Epithelial cell of prostate (primary cell): ENCODE measurements around the gene WDTC1.
"Not testable (repeated sequence)": the region's sequence is repeated elsewhere in the genome, so short reads cannot be mapped to it uniquely, and the experiment has no call there.

Experiments used
- DNase-seq: peaks from one replicate; pipeline ENCODE4 v3.0.0-alpha.2; 2011; ENCODE audit warnings: low read depth, low spot score
- H3K27ac ChIP-seq: fragments of 450-650 bp; 2 replicates; pipeline ENCODE4 v1.5.1; 2017; ENCODE audit warnings: mild to moderate bottlenecking

The WDTC1 gene, protein sequence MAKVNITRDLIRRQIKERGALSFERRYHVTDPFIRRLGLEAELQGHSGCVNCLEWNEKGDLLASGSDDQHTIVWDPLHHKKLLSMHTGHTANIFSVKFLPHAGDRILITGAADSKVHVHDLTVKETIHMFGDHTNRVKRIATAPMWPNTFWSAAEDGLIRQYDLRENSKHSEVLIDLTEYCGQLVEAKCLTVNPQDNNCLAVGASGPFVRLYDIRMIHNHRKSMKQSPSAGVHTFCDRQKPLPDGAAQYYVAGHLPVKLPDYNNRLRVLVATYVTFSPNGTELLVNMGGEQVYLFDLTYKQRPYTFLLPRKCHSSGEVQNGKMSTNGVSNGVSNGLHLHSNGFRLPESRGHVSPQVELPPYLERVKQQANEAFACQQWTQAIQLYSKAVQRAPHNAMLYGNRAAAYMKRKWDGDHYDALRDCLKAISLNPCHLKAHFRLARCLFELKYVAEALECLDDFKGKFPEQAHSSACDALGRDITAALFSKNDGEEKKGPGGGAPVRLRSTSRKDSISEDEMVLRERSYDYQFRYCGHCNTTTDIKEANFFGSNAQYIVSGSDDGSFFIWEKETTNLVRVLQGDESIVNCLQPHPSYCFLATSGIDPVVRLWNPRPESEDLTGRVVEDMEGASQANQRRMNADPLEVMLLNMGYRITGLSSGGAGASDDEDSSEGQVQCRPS

DNA sequence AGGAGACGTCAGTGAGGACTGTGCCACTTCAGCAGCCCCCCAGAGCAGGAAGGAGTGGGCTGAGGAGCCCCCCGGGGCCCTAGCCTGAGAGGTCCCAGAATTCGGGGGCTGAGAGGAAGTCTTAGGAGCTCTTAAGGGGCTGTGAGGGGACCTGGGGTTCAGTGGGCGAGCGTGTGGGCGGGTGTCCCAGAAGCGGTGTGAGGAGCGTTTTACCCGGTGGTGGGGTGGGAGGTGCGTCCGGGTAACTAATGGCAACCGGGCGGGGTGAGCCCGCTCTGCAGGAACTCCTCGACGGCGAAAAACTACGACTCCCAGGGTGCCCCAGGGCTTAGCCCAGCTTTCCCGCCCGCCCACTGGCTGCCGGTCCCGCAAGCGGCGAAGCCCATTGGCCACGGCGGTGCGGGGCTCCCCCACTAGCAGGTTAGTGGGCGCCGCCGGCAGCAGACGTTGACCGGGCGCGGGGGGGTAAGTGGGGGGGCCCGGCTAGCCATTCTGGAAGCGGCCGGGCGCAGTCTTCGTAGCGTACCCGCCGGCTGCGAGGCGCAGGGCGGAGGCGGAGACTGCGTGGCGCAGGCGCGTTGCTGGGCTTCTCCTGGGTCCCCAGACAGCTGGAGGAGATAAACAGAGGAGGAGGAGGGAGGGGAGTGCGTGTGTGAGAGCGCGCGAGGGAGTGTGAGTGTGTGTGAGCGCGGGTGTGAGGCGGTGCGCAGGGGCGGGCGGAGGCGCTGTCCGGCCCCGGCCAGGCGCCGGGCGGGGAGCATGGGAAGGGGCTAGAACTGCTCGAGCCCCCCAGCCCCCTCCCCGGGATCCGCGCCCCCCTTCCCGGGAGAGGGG lies at the start of gene WDTC1:
Gene WDTC1 (plus strand): TSS at position 584 of the 834 bp plus-strand sequence. CDS start 26,423 bp downstream, outside the sequence.
- peak within 1 kb of the TSS; percentile 22 for H3K27ac ChIP-seq

DNA sequence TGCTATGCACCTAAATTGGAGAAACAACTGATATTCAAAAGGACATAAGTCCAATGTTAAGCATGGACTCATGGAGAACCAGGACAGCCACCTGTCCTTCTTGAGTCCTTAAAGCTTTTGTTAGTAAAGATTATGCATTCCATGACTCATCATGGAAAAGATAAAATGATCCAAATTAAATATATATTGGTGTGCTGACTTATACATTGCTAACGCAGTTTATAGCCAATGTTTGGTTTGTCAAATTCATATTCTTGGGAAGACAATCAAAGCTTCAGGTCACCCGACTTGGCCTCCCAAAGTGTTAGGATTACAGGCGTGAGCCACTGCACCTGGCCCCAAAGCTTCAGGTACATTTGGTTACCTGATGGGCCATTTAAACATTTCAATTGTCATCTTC lies 49.8 kb upstream of the WDTC1 start:
- H3K27ac ChIP-seq, DNase-seq: not testable (repeated sequence)

More for the DNA sequence above, at the start of gene WDTC1:
- DNase-seq, result peak; percentile 74

DNA sequence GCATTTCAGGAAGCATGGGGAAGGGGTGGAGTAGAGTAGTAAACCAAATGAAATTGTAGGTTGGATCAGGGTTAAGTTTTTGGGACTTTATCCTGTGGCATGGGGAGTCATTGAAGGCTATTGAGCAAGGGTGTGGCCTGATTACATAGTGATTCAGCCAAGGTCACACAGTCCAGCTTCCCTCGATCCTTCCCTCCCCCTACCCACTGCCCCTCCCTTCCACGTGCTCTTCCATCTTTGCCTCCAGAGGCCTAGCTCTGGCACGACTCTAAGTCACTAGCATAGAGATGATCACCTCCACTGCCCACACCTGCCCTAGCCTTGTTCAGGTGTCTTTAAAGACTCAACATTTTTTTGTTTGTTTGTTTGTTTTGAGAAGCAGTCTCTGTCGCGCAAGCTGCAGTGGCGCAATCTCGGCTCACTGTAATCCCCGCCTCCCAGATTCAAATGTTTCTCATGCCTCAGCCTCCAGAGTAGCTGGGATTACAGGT lies 42.3 kb upstream of the WDTC1 start:
- peak overlapping the region; percentile 82 for H3K27ac ChIP-seq
- DNase-seq, result peak; percentile 31

DNA sequence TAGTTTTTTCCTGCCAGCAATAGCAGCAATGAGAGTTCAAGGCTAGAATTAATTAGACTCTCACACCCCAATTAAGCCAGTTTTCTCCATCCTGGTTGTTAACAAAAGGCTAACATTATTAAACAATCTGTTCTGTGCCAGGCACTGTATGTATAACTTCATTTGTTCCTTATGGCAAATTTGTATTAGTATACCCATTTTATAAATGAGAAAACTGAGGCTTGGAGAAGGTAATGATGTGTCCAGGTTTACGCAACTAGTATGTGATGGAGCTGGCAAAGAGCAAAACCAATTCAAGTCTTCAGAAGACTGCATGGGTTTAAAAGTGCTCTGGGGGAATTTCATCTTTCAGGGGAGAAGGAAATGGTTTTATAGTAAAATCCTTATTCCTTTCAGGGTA lies 41.2 kb upstream of the WDTC1 start:
- DNase-seq, result no peak
- H3K27ac ChIP-seq, result peak overlapping the region; percentile 82

DNA sequence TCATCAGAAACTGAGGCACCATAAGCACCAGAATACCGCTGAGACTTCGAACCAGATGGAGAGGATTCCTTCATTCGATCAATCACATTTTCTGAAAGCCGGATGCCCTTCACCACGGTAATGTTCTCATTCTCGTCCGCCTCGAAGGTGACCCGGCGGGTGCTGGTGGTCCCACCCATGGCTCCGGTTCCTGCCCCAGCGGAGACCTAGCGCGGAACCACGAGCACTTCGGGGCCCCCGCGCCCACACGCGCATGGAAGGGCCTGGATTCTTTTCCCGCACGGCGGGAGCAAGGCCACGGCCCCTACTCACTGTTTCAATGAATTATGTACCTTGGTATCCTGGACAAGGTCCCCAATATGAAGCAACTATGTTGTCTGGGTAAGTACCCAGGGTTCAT lies 33.1 kb upstream of the WDTC1 start:
- no peak overlapping the region for H3K27ac ChIP-seq
- DNase-seq, result no peak

DNA sequence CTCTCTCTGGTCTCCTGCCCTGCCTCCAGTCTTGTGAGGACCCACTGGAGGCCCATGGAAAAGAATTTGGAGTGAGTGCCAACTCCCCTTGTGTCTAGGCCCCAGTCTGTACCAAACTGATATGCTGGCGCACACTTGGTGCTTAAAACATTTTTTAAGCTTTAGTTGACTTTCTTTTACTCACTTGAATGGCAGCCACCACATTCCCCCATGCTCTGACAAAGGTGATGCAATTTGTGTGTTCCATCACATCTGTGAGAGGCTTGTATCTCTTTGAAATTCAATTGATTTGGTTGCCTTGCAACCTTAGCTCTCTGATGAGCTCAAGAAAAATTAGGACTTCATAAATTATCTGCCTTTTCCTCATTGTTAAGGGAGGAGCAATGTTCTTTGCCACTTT lies 30.5 kb upstream of the WDTC1 start:
- H3K27ac ChIP-seq, result no peak overlapping the region
- DNase-seq, result no peak

DNA sequence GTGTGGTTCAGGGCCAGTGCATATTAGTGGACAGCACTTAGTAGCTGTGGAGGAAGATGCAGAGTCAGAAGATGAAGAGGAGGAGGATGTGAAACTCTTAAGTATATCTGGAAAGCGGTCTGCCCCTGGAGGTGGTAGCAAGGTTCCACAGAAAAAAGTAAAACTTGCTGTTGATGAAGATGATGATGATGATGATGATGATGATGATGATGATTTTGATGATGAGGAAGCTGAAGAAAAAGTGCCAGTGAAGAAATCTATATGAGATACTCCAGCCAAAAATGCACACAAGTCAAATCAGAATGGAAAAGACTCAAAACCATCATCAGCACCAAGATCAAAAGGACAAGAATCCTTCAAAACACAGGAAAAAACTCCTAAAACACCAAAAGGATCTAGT lies 27.2 kb upstream of the WDTC1 start:
- not testable (repeated sequence) for DNase-seq, H3K27ac ChIP-seq

DNA sequence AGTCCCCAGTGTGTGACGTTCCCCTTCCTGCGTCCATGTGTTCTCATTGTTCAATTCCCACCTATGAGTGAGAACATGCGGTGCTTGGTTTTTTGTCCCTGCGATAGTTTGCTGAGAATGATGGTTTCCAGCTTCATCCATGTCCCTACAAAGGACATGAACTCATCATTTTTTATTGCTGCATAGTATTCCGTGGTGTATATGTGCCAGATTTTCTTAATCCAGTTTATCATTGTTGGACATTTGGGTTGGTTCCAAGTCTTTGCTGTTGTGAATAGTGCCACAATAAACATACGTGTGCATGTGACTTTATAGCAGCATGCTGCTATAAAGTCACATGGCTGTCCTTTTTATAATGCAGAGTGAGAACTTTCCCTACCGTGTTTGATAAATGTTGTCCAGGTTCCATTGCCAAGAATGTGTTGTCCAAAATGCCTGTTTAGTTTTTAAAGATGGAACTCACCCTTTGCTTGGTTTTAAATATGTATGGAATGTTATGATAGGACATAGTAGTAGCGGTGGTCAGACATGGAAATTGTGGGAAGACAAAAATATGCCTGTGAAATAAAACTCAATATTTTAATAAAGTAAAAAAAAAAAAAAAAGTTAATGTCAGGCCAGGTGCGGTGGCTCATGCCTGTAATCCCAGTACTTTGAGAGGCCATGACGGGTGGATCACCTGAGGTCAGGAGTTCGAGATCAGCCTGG lies 26.1 kb upstream of the WDTC1 start:
- not testable (repeated sequence) for H3K27ac ChIP-seq, DNase-seq

DNA sequence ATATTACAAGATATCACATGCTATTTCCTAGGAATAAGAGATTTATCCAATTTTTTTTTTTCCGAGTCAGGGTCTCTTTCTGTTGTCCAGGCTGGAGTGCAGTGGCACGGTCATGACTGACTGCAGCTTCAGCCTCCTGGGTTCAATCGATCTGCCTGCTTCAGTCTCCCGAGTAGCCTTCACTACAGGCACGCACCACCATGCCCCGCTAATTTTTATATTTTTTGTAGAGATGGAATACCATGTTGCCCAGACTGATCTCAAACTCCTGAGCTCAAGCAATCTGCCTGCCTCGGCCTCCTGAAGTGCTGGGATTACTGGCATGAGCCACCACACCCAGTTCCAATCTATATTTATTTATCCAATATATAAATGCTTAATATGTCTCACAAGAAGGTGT lies 18.0 kb upstream of the WDTC1 start:
- H3K27ac ChIP-seq, result no peak overlapping the region
- DNase-seq, result no peak

DNA sequence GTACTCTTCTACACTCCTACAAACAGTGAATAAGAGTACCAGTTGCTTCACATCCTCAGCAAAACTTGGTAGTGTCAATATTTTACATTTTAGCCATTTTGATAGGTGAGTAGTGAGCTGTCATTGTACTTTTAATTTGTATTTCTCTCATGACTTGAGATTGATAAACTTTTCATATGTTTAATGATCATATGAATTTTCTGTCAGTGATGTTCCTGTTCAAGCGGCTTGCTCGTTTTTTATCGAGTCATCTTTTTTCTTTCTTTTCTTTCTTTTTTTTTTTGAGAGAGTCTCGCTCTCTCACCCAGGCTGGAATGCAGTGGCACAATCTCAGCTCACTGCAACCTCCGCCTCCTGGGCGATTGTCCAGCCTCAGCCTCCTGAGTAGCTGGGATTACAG lies 17.0 kb upstream of the WDTC1 start:
- no peak overlapping the region for H3K27ac ChIP-seq
- DNase-seq, result no peak

DNA sequence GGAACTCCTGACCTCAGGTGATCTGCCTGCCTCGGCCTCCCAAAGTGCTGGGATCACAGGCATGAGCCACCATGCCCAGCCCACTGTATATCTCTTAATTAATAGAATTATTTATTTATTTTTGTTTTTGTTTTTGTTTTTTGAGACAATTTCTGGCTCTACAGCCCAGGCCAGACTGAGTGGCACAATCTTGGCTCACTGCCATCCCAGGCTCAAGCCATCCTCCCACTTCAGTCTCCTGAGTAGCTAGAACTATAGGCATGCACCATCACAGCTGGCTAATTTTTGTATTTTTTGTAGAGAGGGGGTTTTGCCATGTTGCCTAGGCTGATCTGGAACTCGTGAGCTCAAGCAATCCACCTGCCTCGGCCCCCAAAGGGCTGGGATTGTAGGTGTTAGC lies 15.7 kb upstream of the WDTC1 start:
- H3K27ac ChIP-seq, result no peak overlapping the region

DNA sequence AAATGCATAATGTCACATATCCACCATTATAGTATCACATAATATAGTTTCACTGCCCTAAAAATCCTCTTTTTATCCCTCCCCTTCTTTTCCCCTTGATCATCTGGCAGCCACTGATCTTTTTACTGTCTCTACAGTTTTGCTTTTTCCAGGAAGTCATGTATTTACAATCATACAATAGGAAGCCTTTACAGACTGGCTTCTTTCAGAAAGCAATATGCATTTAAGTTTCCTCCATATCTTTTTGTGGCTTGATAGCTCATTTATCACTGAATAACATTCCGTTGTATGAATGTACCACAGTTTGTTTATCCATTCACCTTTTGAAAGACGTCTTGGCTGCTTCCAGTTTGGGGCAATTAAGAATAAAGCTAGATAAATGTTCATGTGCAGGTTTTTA lies 14.3 kb upstream of the WDTC1 start:
- H3K27ac ChIP-seq, result no peak overlapping the region
- DNase-seq, result no peak

More for the DNA sequence above, 15.7 kb upstream of the WDTC1 start:
- DNase-seq, result no peak

DNA sequence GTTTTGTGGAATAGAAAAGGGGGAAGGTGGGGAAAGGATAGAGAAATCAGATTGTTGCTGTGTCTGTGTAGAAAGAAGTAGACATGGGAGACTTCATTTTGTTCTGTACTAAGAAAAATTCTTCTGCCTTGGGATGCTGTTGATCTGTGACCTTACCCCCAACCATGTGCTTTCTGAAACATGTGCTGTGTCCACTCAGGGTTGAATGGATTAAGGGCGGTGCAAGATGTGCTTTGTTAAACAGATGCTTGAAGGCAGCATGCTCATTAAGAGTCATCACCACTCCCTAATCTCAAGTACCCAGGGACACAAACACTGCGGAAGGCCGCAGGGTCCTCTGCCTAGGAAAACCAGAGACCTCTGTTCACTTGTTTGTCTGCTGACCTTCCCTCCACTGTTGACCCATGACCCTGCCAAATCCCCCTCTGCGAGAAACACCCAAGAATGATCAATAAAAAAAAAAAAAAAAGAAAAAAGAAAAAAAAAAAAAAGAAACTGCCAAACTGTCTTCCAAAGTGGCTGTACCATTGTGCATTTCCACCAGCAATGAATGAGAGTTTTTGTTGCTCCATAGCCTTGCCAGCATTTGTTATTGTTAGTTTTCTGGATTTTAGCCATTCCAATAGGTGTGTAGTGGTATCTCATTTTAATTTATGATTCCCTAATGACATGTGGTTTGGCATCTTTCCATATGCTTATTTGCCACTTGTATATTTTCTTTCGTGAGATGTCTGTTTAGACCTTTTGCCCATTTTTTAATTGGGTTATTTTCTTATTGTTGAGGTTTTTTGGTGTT lies 13.5 kb upstream of the WDTC1 start:
- H3K27ac ChIP-seq, DNase-seq: not testable (repeated sequence)

DNA sequence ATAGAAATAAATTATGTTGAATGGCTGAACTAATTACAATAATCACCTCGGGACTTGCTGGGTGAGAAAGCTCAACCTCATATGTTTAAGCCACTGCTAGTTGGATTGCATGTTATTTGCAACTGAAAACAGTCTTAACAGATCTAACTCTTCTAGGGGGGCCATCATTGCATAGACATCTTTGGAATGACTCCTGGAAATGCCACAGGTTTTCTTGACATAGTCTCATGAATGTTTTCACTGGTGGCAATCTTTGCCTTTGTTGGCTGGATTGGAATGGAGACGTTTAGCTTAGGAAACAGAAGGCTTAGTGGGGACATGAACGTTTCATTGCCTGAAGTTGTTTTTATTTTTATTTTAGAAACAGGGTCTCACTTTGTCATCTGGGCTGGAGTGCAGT lies 8.8 kb upstream of the WDTC1 start:
- no peak overlapping the region for H3K27ac ChIP-seq
- no peak for DNase-seq

DNA sequence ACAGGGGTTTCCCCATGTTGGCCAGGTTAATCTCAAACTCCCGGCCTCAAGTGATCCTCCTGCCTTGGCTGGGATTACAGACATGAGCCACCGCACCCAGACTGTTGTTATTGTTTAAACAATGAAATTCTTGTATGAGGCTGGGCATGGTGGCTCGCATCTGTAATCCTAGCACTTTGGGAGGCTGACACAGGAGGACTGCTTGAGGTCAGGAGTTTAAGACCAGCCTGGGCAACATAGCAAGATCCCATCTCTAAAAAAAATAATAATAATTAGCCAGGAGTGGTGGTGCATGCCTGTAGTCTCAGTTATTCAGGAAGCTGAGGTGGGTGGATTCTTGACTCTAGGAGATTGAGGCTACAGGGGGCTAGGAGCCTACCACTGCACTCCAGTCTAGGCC lies 6.7 kb upstream of the WDTC1 start:
- no peak for DNase-seq
- no peak overlapping the region for H3K27ac ChIP-seq

DNA sequence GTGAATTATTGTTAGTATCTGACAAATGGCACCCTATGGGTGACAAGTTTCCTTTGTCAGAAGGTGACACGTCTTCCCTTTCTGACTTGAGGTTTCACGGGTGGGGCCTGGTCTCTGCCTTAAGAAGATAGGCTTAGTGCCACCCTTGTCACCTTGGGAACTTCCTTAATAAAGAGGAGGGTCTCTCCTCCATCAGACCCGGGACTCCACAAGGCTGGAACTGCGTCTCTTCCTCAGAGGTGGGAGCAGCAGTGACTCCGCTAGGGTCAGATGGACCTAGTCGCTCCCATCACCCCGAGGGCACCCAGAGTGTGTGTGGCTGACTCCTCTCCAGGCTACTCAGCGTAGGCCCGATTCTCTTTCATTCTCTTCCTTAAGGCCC lies 774 bp upstream of the WDTC1 start:
- no peak for DNase-seq
- no peak overlapping the region for H3K27ac ChIP-seq

DNA sequence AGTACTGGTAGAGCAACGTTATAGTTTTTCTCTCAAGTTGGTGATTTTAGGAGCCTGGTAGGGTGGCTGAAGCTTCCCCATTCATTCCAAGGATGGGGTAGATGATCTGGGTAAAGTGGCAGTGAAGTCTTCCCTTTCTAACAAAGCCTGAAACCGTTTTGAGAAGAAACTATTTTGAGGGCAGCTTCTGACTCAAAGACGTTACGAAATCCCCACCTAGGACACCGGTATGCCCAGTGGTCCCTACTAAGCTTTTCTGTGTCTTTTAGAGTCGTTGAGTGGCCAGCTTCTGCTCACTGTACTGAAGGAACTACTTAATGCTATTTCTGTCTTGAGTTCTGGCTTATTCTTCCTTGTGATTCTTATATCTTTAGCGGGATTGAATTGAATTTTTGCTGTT lies 1.4 kb downstream of the WDTC1 start:
- DNase-seq, result no peak
- peak overlapping the region; percentile 22 for H3K27ac ChIP-seq

DNA sequence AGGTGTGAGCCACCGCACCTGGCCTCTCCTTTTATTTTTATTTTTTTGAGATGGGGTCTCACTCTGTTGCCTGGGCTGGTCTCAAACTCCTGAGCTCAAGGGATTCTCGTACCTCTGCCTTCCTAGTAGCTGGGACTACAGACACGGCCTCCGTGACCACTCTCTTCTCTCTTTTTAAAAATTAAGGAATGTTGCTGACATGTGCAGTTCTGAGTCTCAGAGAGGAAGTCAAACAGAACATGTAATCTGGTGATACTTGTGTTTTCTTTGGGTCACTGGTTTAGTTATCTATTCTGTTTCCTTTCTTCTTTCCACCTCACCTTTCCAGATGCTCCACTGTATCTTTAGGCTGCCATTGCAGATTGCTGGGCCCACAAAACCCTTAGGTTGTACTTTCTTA lies 2.7 kb downstream of the WDTC1 start:
- no peak for DNase-seq
- no peak overlapping the region for H3K27ac ChIP-seq

DNA sequence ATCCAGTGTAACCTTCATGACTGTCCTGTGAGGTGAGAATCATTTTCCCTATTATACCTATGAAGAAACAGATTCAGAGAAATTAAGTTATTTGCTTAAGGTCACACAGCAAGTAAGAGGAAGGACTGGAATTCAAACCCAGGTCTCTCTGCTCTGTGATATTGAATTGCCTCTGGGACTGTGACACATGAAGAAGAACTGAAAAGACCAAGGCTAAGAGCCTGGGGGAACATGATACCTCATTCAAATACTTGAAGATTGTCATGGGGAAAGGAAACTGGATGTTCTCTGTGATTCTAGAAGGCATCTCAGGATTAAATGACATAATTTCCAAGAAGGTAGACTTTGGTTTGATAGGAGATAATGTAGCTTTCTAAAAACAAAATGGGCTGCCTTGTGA lies 3.6 kb downstream of the WDTC1 start:
- DNase-seq, result no peak
- H3K27ac ChIP-seq, result no peak overlapping the region
